SK-N-MC (cell line): ENCODE measurements around the gene SLC6A15.
A peak's percentile ranks its signal among the peaks of the same experiment; 100 is the strongest.

Experiments
- DNase-seq: peaks from one replicate; pipeline ENCODE4 v3.0.0-alpha.2; 2011; ENCODE audit warnings: low read depth, low spot score
- H3K27ac ChIP-seq: fragments of 200-600 bp; sonication (generic); 2 replicates; pipeline ENCODE4 v1.5.1; 2016; ENCODE audit warnings: mixed run types
- H3K36me3 ChIP-seq: fragments of 200-600 bp; sonication (generic); 2 replicates; pipeline ENCODE4 v1.6.1; 2017; ENCODE audit warnings: antibody characterized with exemption, low read length, mixed read lengths; ENCODE audit not compliant: insufficient read depth
- H3K4me3 ChIP-seq: fragments of 200-600 bp; sonication (generic); 2 replicates; pipeline ENCODE4 v1.5.1; 2016
- H3K9ac ChIP-seq: fragments of 200-600 bp; sonication (generic); 2 replicates; pipeline ENCODE4 v1.8.0; 2017; ENCODE audit warnings: mixed run types, mixed read lengths; ENCODE audit not compliant: insufficient read length
- H3K9me3 ChIP-seq: fragments of 200-600 bp; sonication (generic); 2 replicates; pipeline ENCODE4 v1.6.1; 2017; ENCODE audit warnings: low read depth, mild to moderate bottlenecking, antibody characterized with exemption, low read length, moderate library complexity, mixed read lengths
- EZH2 ChIP-seq: fragments of 200-600 bp; sonication (generic); IDR thresholded peaks from one replicate; pipeline ENCODE4 v1.6.1; 2017; ENCODE audit warnings: antibody characterized with exemption
- FOXP2 ChIP-seq: optimal IDR thresholded peaks from 2 replicates; pipeline ENCODE3; 2011; ENCODE audit warnings: mild to moderate bottlenecking, moderate library complexity; ENCODE audit not compliant: insufficient read depth; ENCODE audit errors: extremely low read length, control extremely low read depth
- POLR2AphosphoS5 ChIP-seq: IDR thresholded peaks from 2 replicates; pipeline ENCODE4 v1.6.1; 2012; ENCODE audit warnings: mild to moderate bottlenecking, low read depth, low read length, borderline replicate concordance

The SLC6A15 gene

GRCh38 chr12:84891106-84891838 is 21.3 kb downstream of the SLC6A15 start:
- H3K9me3 ChIP-seq = no peaks in the 10 kb centered on the region
- H3K4me3 ChIP-seq = peak overlapping the region; percentile 71
- peak overlapping the region; percentile 97 for H3K27ac ChIP-seq
- DNase-seq = peak; percentile 87
- H3K9ac ChIP-seq = peak overlapping the region; percentile 47
- TF ChIP-seq FOXP2 = no peak
- TF ChIP-seq EZH2 = no peak
- TF ChIP-seq POLR2AphosphoS5 = 0 out of 2 replicates have a peak, but pooled peaks have one; percentile 19
- H3K36me3 ChIP-seq = no peaks in the 10 kb centered on the region

- TF ChIP-seq POLR2AphosphoS5 (no peak), FOXP2 (no peak), EZH2 (no peak)
- Histone ChIP-seq H3K4me3 (no peak overlapping the region), H3K9me3 (no peaks in the 10 kb centered on the region), H3K36me3 (no peaks in the 10 kb centered on the region), H3K9ac (no peak overlapping the region), H3K27ac (peak overlapping the region; percentile 97)
- no peak for DNase-seq
These were observed 22.8 kb downstream of the SLC6A15 start for GRCh38 chr12:84889818-84890217.

DNA sequence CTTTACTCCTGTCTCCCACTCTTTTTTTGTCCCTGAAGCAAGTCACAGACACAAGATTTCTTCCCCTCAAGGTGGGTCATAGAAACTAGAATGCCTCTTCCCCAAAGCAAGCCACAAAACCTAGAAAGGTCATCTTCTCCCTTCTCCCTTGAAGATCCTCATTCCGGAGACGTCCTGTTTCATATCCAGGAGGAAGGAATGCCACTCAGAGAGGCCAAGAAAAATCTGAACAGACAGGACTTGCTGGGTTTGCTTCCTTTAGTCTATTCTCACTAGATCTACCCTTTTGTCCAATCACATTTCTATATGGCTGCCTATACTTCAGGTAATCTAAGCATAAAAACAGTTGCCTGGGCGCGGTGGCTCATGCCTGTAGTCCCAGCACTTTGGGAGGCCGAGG is 23.7 kb downstream of the SLC6A15 start:
- TF ChIP-seq EZH2 (no peak), FOXP2 (no peak), POLR2AphosphoS5 (no peak)
- Histone ChIP-seq H3K9me3 (no peaks in the 10 kb centered on the region), H3K36me3 (no peaks in the 10 kb centered on the region), H3K9ac (no peak overlapping the region), H3K4me3 (no peak overlapping the region), H3K27ac (no peak overlapping the region)
- DNase-seq = no peak

DNA sequence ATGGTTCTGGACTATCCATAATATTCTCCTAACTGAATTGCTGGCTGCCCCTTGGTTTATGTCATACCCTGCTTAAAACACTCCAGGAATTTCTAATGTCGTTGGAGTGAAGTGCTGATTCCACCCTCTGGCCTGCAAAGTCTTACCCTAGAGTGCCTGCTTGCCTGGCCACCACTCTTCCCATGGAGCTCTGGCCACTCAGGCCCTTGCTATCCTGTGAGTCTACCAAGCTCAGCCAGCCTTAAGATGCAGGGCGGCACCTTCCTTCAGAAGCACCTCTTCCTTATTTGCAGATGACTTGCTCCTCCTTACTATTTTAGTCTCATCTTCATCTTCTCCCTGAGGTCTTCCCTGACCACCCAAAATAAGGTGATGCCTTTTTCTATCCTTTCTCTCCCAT is 35.3 kb downstream of the SLC6A15 start:
- no peak for DNase-seq
- peaks cover 4% of the 10 kb centered on the region; the same call in 1 of the 2 replicates for H3K36me3 ChIP-seq
- H3K9ac ChIP-seq = no peak overlapping the region
- no peaks in the 10 kb centered on the region for H3K9me3 ChIP-seq
- no peak overlapping the region for H3K27ac ChIP-seq
- TF ChIP-seq POLR2AphosphoS5 = no peak
- no peak for TF ChIP-seq EZH2
- TF ChIP-seq FOXP2 = no peak
- H3K4me3 ChIP-seq = no peak overlapping the region

DNA sequence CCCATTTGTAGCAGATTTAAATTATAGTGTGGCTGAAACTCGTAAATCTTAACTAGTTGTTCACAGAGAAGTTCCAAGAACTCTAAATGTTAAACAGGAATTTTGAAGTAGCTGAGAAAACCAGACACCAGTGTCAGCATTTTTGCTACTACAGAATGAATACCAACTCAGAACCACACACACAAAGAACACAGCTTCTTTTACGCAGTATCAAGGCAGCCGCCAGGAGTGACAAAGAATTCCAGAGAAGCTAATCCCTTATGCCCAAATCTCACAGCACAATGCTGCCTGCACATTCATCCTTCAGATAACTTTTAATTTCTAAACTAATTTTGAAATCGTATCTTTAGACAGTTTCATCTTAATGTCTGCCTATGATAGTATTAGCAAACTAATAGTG is 37.4 kb downstream of the SLC6A15 start:
- H3K9ac ChIP-seq = no peak overlapping the region
- no peaks in the 10 kb centered on the region for H3K9me3 ChIP-seq
- H3K4me3 ChIP-seq = peak overlapping the region; percentile 27
- H3K27ac ChIP-seq = peak overlapping the region; percentile 77
- DNase-seq = no peak
- no peak for TF ChIP-seq POLR2AphosphoS5
- H3K36me3 ChIP-seq = no peaks in the 10 kb centered on the region

GRCh38 chr12:84874825-84875139 is 37.8 kb downstream of the SLC6A15 start:
- no peaks in the 10 kb centered on the region for H3K36me3 ChIP-seq
- no peak for TF ChIP-seq POLR2AphosphoS5
- TF ChIP-seq FOXP2 = no peak
- TF ChIP-seq EZH2 = no peak
- H3K9ac ChIP-seq = no peak overlapping the region
- H3K27ac ChIP-seq = peak overlapping the region; percentile 77
- no peak for DNase-seq
- peak overlapping the region; percentile 27 for H3K4me3 ChIP-seq
- no peaks in the 10 kb centered on the region for H3K9me3 ChIP-seq

GRCh38 chr12:84874125-84874824 is 38.3 kb downstream of the SLC6A15 start:
- no peak for DNase-seq

DNA sequence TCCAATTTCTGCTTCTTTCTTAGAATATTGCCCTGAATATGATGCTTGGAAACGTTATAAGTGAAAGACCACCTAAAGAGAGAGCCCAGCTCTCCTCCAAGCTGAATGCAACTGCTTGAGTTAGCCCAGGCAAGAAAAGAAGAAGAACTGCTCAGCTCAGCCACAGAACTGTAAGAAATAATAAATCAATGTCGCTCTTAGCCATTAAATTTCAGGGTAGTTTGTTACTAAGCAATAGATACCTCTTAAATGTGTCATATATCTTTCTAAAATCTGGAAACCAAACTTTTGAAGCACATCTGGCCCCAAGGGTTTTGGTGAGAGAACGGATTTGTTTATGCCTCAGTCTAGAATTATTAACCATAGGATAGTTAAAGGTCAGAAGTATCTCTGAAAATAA is 50.4 kb downstream of the SLC6A15 start:
- Histone ChIP-seq H3K36me3 (no peaks in the 10 kb centered on the region), H3K27ac (no peak overlapping the region; the same call in 1 of the 2 replicates), H3K4me3 (no peak overlapping the region), H3K9me3 (no peaks in the 10 kb centered on the region), H3K9ac (no peak overlapping the region)
- DNase-seq = no peak
- TF ChIP-seq EZH2 (no peak), POLR2AphosphoS5 (no peak), FOXP2 (no peak)

More at GRCh38 chr12:84874125-84874824, 38.3 kb downstream of the SLC6A15 start:
- Histone ChIP-seq H3K36me3 (no peaks in the 10 kb centered on the region), H3K4me3 (no peak overlapping the region), H3K27ac (no peak overlapping the region), H3K9ac (no peak overlapping the region), H3K9me3 (no peaks in the 10 kb centered on the region)
- TF ChIP-seq EZH2 = no peak
- TF ChIP-seq POLR2AphosphoS5 = no peak
- no peak for TF ChIP-seq FOXP2
